ENCODE results near the gene OR13F1.

GRCh38 chr9:104494808-104495207 is 9.3 kb upstream of the OR13F1 start:
- TF ChIP-seq CTCF (conservative IDR thresholded peaks at IDR 0.05; ENCODE audit: low read depth, low read length), result peak; percentile 44
- TF ChIP-seq EZH2 (IDR thresholded peaks at IDR 0.05; ENCODE audit: low read length, unreplicated experiment), result no peak
- no peak for TF ChIP-seq EZH2phosphoT487 (IDR thresholded peaks at IDR 0.05; ENCODE audit: borderline replicate concordance, low read length)
